Kidney (tissue), 14 donors: ENCODE results near the gene CD74. TPM values are rescaled to one million over a fixed set of nuclear protein-coding genes. Genes with fewer than 3 reads are reported as not detected.

ENCODE experiments used
- DNase-seq, 5 donors: peaks; one replicate each; pipeline ENCODE4 v3.0.0-alpha.2; 2013 to 2020
- FAIRE-seq: peaks from 2 replicates; lab custom pipeline; 2012; peaks lifted over from hg19 to GRCh38; lab: Jason Lieb, UNC
- H3K27ac ChIP-seq, 2 donors: one replicate each; pipeline ENCODE4 v1.7.0; 2013; ENCODE audit warnings: low read depth in 2 of 2, low read length in 2 of 2, inconsistent platforms in 1 of 2
- H3K27me3 ChIP-seq: one replicate; pipeline ENCODE4 v1.7.1; 2013; ENCODE audit warnings: low read length, inconsistent platforms; ENCODE audit not compliant: control insufficient read depth, insufficient read depth
- H3K36me3 ChIP-seq, 3 donors: one replicate each; pipeline versions ENCODE4 v1.7.0 to v1.7.1; 2013; ENCODE audit warnings: low read length in 3 of 3, control low read depth in 1 of 3, inconsistent platforms in 1 of 3; ENCODE audit not compliant: insufficient read depth in 3 of 3, control insufficient read depth in 2 of 3
- H3K4me1 ChIP-seq, 3 donors: one replicate each; pipeline versions ENCODE4 v1.7.0 to v1.7.1; 2013; ENCODE audit warnings: low read length in 3 of 3, inconsistent platforms in 1 of 3, low read depth in 1 of 3; ENCODE audit not compliant: control insufficient read depth in 2 of 3, insufficient read depth in 2 of 3
- H3K4me3 ChIP-seq, 3 donors: one replicate each; pipeline versions ENCODE4 v1.7.0 to v1.8.1; 2013; ENCODE audit warnings: low read length in 3 of 3, control low read depth in 1 of 3, inconsistent platforms in 1 of 3
- H3K9ac ChIP-seq, 3 donors: one replicate each; pipeline versions ENCODE4 v1.7.0 to v1.7.1; 2013; ENCODE audit warnings: low read length in 3 of 3, control low read depth in 1 of 3, inconsistent platforms in 1 of 3
- H3K9me3 ChIP-seq, 3 donors: one replicate each; pipeline versions ENCODE4 v1.7.0 to v1.7.1; 2013; ENCODE audit warnings: low read length in 3 of 3, control low read depth in 1 of 3, inconsistent platforms in 1 of 3; ENCODE audit not compliant: control insufficient read depth in 2 of 3, insufficient read depth in 1 of 3
- intact Hi-C: fragments of 100-400 bp; cut with DNase I; formaldehyde crosslinking; loops from one replicate; pipeline ENCODE4 v1.11.1; 2022
- polyA plus RNA-seq: library from polyadenylated mRNA; stranded (reverse); fragments of 350-450 nt; fragmentation: Illumina TruSeq; extraction: RNeasy Lipid Tissue Mini Kit (QIAGEN cat#74804); gene quantifications from one replicate; pipeline ENCODE4 v1.2.3, GENCODE V29; 2014; ENCODE audit warnings: low read depth, low replicate concordance; ENCODE audit not compliant: insufficient read depth
- total RNA-seq: library from RNA; stranded (reverse); fragmentation: NEBNext Ultra II Directional; extraction: Animal tissue kit (Norgen Biotek cat#: 25700); gene quantifications from one replicate; pipeline ENCODE4 v1.2.1, GENCODE V29; 2021
- TF ChIP-seq, protein P1 (sequence below): IDR thresholded peaks from 3 replicates; pipeline ENCODE4 v1.5.1; 2012; ENCODE audit warnings: mild to moderate bottlenecking, moderate library complexity, borderline replicate concordance; ENCODE audit not compliant: insufficient read depth; ENCODE audit errors: extremely low read depth
- donor health status: control.
- donor health status: control.
- donor health status: control.
- donor health status: control.
- donor health status: control.
- donor health status: DM: yes; HTN: yes; CAD: no.
- donor health status: Normal renal cell carcinoma (clear cell type).

CD74 gene
- total and polyA plus RNA-seq, 2 donors from 2014 or later = 1,887 to 2,003 TPM

DNA sequence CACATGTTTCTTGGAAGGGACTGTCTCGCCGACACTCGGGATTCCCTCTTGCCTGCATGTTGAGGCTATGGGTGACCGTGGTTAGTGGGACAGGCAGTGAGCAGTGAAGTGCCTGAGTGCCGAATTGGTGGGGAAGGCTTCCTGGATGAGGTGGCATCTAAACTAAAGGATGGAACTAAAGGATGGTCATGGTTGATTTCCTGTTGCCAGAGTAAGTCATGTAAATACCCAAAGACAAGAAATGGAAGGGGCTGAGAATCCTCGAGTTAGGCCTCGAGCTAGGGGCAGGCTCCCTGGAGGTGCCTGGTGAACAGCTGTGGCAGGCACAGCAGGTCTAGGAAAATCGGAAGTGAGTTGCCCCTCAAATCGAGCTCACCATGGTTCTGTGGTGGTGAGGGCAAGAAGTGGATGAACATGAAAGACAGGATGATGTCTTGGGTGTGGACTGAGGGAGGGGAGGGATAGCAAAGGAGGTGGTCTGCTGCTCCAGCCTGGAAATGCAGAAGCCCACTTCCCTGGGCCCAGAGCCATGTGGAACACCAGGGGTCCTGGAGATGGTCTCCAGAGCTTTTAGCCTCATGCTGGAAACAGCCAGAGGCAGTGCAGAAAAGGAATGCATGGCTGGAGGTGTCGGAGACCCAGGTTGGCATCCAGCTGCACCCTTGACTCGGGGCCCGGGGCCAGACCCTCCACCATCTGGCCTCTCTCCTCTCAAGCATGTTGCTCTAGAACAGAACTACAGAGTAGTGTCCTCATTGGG lies 12.2 kb downstream of the CD74 start:
- H3K9me3 ChIP-seq = no peaks in the 10 kb centered on the region
- no peak for DNase-seq
- H3K27ac ChIP-seq = no peak overlapping the region
- H3K4me1 ChIP-seq = peaks cover 0 to 2% (median 0%) of the 10 kb centered on the region in 3 donors
- peaks cover 2 to 47% (median 45%) of the 10 kb centered on the region in 3 donors for H3K36me3 ChIP-seq
- TF ChIP-seq, protein P1, sequence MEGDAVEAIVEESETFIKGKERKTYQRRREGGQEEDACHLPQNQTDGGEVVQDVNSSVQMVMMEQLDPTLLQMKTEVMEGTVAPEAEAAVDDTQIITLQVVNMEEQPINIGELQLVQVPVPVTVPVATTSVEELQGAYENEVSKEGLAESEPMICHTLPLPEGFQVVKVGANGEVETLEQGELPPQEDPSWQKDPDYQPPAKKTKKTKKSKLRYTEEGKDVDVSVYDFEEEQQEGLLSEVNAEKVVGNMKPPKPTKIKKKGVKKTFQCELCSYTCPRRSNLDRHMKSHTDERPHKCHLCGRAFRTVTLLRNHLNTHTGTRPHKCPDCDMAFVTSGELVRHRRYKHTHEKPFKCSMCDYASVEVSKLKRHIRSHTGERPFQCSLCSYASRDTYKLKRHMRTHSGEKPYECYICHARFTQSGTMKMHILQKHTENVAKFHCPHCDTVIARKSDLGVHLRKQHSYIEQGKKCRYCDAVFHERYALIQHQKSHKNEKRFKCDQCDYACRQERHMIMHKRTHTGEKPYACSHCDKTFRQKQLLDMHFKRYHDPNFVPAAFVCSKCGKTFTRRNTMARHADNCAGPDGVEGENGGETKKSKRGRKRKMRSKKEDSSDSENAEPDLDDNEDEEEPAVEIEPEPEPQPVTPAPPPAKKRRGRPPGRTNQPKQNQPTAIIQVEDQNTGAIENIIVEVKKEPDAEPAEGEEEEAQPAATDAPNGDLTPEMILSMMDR = no peak
- no peak overlapping the region for H3K4me3 ChIP-seq
- intact Hi-C loops = no loop called here
- H3K27me3 ChIP-seq = no peaks in the 10 kb centered on the region
- H3K9ac ChIP-seq = no peak overlapping the region
- no peak for FAIRE-seq

DNA sequence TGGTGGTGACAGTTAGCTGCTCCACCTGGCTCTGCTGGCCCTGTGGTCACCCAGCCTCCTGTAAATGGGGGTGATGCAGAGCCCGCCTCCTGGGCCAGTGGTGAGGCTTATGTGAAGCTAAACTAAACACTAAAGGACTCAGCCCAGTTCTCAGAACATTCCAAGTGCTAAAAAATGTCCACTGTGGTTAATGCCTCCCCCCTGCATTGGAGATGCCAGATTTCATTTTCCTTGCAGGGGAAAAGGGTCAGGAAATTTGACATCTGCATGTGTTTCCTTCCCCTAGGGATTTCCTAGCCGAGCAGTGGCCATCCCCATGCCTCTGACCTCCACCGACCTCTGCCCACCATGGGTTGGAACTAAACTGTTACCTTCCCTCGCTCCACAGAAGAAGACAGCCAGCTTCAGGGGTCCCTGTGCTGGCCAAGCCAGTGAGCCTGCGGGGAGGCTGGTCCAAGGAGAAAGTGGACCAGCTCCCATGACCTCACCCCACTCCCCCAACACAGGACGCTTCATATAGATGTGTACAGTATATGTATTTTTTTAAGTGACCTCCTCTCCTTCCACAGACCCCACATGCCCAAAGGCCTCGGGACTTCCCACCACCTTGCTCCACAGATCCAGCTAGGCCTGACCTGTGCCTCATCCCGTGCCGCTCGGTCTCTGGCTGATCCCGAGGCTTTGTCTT lies 13.0 kb downstream of the CD74 start:
- FAIRE-seq (no peak), DNase-seq (peak in 1 of 5 donors; percentile 46)
- intact Hi-C loops = no loop called here
- H3K9ac ChIP-seq = no peak overlapping the region
- no peak overlapping the region for H3K27ac ChIP-seq
- TF ChIP-seq, protein P1 = no peak
- no peaks in the 10 kb centered on the region for H3K9me3 ChIP-seq
- no peak overlapping the region for H3K4me3 ChIP-seq
- peaks cover 2 to 45% (median 43%) of the 10 kb centered on the region in 3 donors for H3K36me3 ChIP-seq
- peaks cover 0 to 2% (median 0%) of the 10 kb centered on the region in 3 donors for H3K4me1 ChIP-seq
- H3K27me3 ChIP-seq = no peaks in the 10 kb centered on the region

DNA sequence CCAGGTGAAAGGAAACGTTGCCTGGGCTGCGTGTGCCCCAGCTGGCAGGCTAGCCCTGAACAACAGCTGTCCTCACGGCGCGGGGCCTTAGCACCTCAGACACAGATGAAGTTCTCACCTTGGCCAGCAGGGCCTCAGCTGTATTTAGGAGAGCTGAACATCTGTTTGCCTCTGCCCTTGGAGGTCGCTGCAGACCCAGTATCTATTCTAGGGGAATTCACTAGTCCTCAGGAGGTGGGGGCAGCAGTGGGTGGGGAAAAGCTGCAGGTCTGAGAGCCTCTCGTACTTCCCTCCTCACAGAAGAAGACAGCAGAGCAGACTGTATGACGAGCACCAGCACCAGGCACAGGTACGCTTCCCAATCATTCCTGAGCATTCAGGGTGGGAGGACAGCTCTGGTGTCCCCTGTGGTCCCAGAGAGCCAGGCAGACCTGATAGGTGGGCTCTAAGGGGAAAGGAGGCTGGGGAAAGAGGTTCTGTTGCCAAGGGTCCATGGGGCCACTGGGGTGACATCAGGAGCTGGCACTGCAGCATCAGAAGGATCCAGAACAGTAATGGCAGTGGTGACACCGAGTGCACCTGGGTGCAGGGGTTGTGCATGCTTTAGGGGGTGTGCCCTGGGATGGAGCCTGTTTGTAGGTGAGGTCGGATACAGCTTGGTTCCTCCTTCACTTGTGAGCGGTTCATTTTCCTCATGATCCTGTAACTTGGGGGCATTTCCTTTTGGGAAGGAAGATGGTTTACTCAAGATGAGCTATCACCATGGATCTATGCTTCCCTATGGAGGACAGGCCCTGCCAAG lies 13.8 kb downstream of the CD74 start:
- intact Hi-C loops = no loop called here
- Histone ChIP-seq H3K9me3 (no peaks in the 10 kb centered on the region), H3K36me3 (peaks cover 2 to 44% (median 43%) of the 10 kb centered on the region in 3 donors), H3K27me3 (no peaks in the 10 kb centered on the region), H3K9ac (no peak overlapping the region), H3K4me3 (no peak overlapping the region), H3K27ac (no peak overlapping the region), H3K4me1 (no peaks in the 10 kb centered on the region)
- TF ChIP-seq, protein P1 = peak; percentile 20
- DNase-seq (peak in 1 of 5 donors; percentile 51), FAIRE-seq (no peak)
